Endometrial microvascular endothelial cells (primary cell): ENCODE results near the gene FER. TPM values are rescaled to one million over a fixed set of nuclear protein-coding genes. Genes with fewer than 3 reads are reported as not detected.
"Not testable (repeated sequence)": the region's sequence is repeated elsewhere in the genome, so short reads cannot be mapped to it uniquely, and the experiment has no call there.

Source experiments
- in situ Hi-C: cut with HindIII; loops from 2 replicates; pipeline ENCODE4 v1.10.0; 2017; ENCODE audit warnings: low sequenced_read_pairs, low pct_unique_long_range_greater_than_20kb; ENCODE audit errors: inconsistent ontology term
- total RNA-seq: library from RNA; depleted of rRNA; stranded (reverse); fragments of >200 nt; gene quantifications from one replicate; pipeline ENCODE4 v1.2.3, GENCODE V29; 2015; ENCODE audit errors: inconsistent ontology term

FER gene
- total RNA-seq, 1 donor from 2014 or later = 21.9 TPM

- in situ Hi-C loops = no loop called here
Measured at GRCh38 chr5:108786806-108787483, 39.2 kb downstream of the FER start.

- in situ Hi-C loops = no loop called here
Measured at GRCh38 chr5:108788142-108788541, 40.4 kb downstream of the FER start.

- in situ Hi-C loops = no loop called here
Measured at GRCh38 chr5:108793207-108793606, 45.5 kb downstream of the FER start.

GRCh38 chr5:108794349-108794748, 46.7 kb downstream of the FER start:
- in situ Hi-C loops = not testable (repeated sequence)

GRCh38 chr5:108797396-108797795, 49.7 kb downstream of the FER start:
- in situ Hi-C loops = no loop called here

- in situ Hi-C loops = no loop called here
Measured at GRCh38 chr5:108797986-108798385, 50.3 kb downstream of the FER start.

GRCh38 chr5:108798513-108799265, 51.0 kb downstream of the FER start:
- in situ Hi-C loops = no loop called here

GRCh38 chr5:108801301-108801700, 53.6 kb downstream of the FER start:
- in situ Hi-C loops = no loop called here

GRCh38 chr5:108801776-108802175, 54.1 kb downstream of the FER start:
- in situ Hi-C loops = no loop called here

GRCh38 chr5:108810717-108811116, 63.0 kb downstream of the FER start:
- in situ Hi-C loops = no loop called here

GRCh38 chr5:108813673-108814072, 66.0 kb downstream of the FER start:
- in situ Hi-C loops = no loop called here

- in situ Hi-C loops = no loop called here
Measured at GRCh38 chr5:108814551-108814950, 66.9 kb downstream of the FER start.

- in situ Hi-C loops = no loop called here
Measured at GRCh38 chr5:108818613-108819272, 71.0 kb downstream of the FER start.

- in situ Hi-C loops = no loop called here
Measured at GRCh38 chr5:108820983-108821382, 73.3 kb downstream of the FER start.

- in situ Hi-C loops = no loop called here
Measured at GRCh38 chr5:108822211-108822947, 74.7 kb downstream of the FER start.

- in situ Hi-C loops = no loop called here
Measured at GRCh38 chr5:108827131-108827530, 79.4 kb downstream of the FER start.

- in situ Hi-C loops = no loop called here
Measured at GRCh38 chr5:108830705-108831276, 83.1 kb downstream of the FER start.

GRCh38 chr5:108836492-108836891, 88.8 kb downstream of the FER start:
- in situ Hi-C loops = no loop called here
